HepG2 (cell line): ENCODE results near the gene STUB1. TPM values are rescaled to one million over a fixed set of nuclear protein-coding genes. Genes with fewer than 3 reads are reported as not detected.

Source experiments
- ATAC-seq: fragments of 200-7000 bp; cut with Tn5 transposase; 3 replicates; pipeline ENCODE4 v1.9.1; 2020; ENCODE audit warnings: mild to moderate bottlenecking, moderate library complexity
- BruUV-seq: library from RNA; stranded (reverse); fragments of 400-500 nt; replicated peaks from 2 replicates; lab custom pipeline; 2021; lab: Mats Ljungman, UMichigan
- CTCF ChIA-PET: fragments of 300-600 bp; formaldehyde crosslinking; extraction: SDS; loops from one replicate; lab custom pipeline; 2021; ENCODE audit warnings: low total read pairs, inconsistent platforms, low intra/inter-chr PET ratio; lab: Yijun Ruan, JAX
- POLR2A ChIA-PET: fragments of 350-600 bp; sonication (Branson Sonifier 250); formaldehyde crosslinking; loops from one replicate; lab custom pipeline; 2020; ENCODE audit warnings: antibody characterized with exemption, inconsistent platforms; lab: Yijun Ruan, JAX
- DNase-seq: peaks from one replicate; pipeline ENCODE4 v3.0.0-alpha.2; 2015; ENCODE audit warnings: low spot score
- FAIRE-seq: peaks from 3 replicates; lab custom pipeline; 2011; peaks lifted over from hg19 to GRCh38; lab: Jason Lieb, UNC
- H2AFZ ChIP-seq: one replicate; pipeline ENCODE4 v1.6.1; 2011; ENCODE audit warnings: low read length, inconsistent platforms
- H3K27ac ChIP-seq: fragments of 300-600 bp; 3 replicates; pipeline ENCODE4 v1.8.0; 2011; ENCODE audit warnings: mixed run types, mild to moderate bottlenecking, mixed read lengths, low read length, inconsistent platforms; ENCODE audit not compliant: insufficient read depth; ENCODE audit errors: extremely low read length
- H3K27me3 ChIP-seq, 2 experiments: fragments of 200-600 bp in 1 of 2; 2 replicates in 1 of 2; 3 replicates in 1 of 2; pipeline versions ENCODE4 v1.6.0 to v1.8.0; 2011; ENCODE audit warnings: low read length in 2 of 2, mild to moderate bottlenecking in 2 of 2, moderate library complexity in 2 of 2, inconsistent platforms in 1 of 2; ENCODE audit not compliant: insufficient read depth in 2 of 2, control insufficient read depth in 1 of 2
- H3K36me3 ChIP-seq, 2 experiments: fragments of 200-600 bp in 1 of 2; replicated peaks in 1 of 2; 2 replicates in 1 of 2; 3 replicates in 1 of 2; pipeline versions ENCODE4 v1.5.1 to v1.8.0; 2011; ENCODE audit warnings: low read length in 2 of 2, inconsistent platforms in 1 of 2; ENCODE audit not compliant: insufficient read depth in 2 of 2, control insufficient read depth in 1 of 2
- H3K4me1 ChIP-seq: 2 replicates; pipeline ENCODE4 v1.5.1; 2012; ENCODE audit warnings: low read length, inconsistent platforms; ENCODE audit not compliant: insufficient read depth
- H3K4me2 ChIP-seq: 2 replicates; pipeline ENCODE4 v1.6.0; 2011; ENCODE audit warnings: low read depth, low read length, inconsistent platforms
- H3K4me3 ChIP-seq, 3 experiments: fragments of 200-600 bp in 1 of 3; sonication (generic), shearing (Covaris generic) in 1 of 3; replicated peaks in 1 of 3; 2 replicates each; pipeline ENCODE4 v1.5.1; 2011 to 2016; ENCODE audit warnings: low read length in 3 of 3, inconsistent platforms in 2 of 3, low read depth in 2 of 3, mild to moderate bottlenecking in 2 of 3, control low read depth in 1 of 3, mixed read lengths in 1 of 3; ENCODE audit not compliant: insufficient read depth in 1 of 3
- H3K79me2 ChIP-seq: one replicate; pipeline ENCODE4 v1.6.1; 2011; ENCODE audit warnings: low read length, inconsistent platforms; ENCODE audit not compliant: insufficient read depth
- H3K9ac ChIP-seq: 2 replicates; pipeline ENCODE4 v1.6.0; 2011; ENCODE audit warnings: mild to moderate bottlenecking, low read depth, low read length, inconsistent platforms; ENCODE audit not compliant: insufficient read depth
- H3K9me3 ChIP-seq: 2 replicates; pipeline ENCODE4 v1.5.1; 2012; ENCODE audit warnings: mild to moderate bottlenecking, low read length
- H4K20me1 ChIP-seq: 2 replicates; pipeline ENCODE4 v1.6.0; 2011; ENCODE audit warnings: inconsistent platforms, mild to moderate bottlenecking, low read length, moderate library complexity; ENCODE audit not compliant: insufficient read depth
- AGO1 ChIP-seq: fragments of 200-400 bp; formaldehyde crosslinking; IDR thresholded peaks from 2 replicates; pipeline ENCODE4 v1.6.1; 2017; ENCODE audit warnings: mild to moderate bottlenecking, low read depth, low read length, moderate library complexity; ENCODE audit not compliant: poor library complexity, severe bottlenecking
- AGO2 ChIP-seq: fragments of 200-400 bp; formaldehyde crosslinking; optimal IDR thresholded peaks from 2 replicates; pipeline ENCODE3; 2017; ENCODE audit warnings: mild to moderate bottlenecking, low read depth, low read length, moderate library complexity
- FOXO4 ChIP-seq: sonication (generic); formaldehyde crosslinking; conservative IDR thresholded peaks from 2 replicates; pipeline ENCODE4 v1.8.1; 2023; ENCODE audit warnings: missing genetic modification reagents
- KDM5A ChIP-seq: fragments of 200-600 bp; sonication (generic); IDR thresholded peaks from 2 replicates; pipeline ENCODE4 v1.7.0; 2018; ENCODE audit warnings: antibody characterized with exemption, mild to moderate bottlenecking, low read length, borderline replicate concordance
- KLF9 ChIP-seq: IDR thresholded peaks from 2 replicates; pipeline ENCODE4 v1.6.1; 2016; ENCODE audit warnings: low read depth
- KMT2A ChIP-seq: sonication (generic); formaldehyde crosslinking; IDR thresholded peaks from 2 replicates; pipeline ENCODE4 v1.4.0; 2020; ENCODE audit warnings: missing genetic modification reagents
- NFYB ChIP-seq: sonication (generic); formaldehyde crosslinking; IDR thresholded peaks from 2 replicates; pipeline ENCODE4 v1.4.0; 2020; ENCODE audit warnings: missing genetic modification reagents
- RBFOX2 ChIP-seq: fragments of 200-400 bp; formaldehyde crosslinking; IDR thresholded peaks from 2 replicates; pipeline ENCODE4 v1.6.1; 2017; ENCODE audit warnings: low read depth, mild to moderate bottlenecking, low read length
- SMARCC2 ChIP-seq: fragments of 450-650 bp; IDR thresholded peaks from 2 replicates; pipeline ENCODE4 v1.6.1; 2017; ENCODE audit warnings: antibody characterized with exemption, mild to moderate bottlenecking
- SP140L ChIP-seq: sonication (generic); formaldehyde crosslinking; IDR thresholded peaks from 2 replicates; pipeline ENCODE4 v1.4.0; 2020; ENCODE audit warnings: missing genetic modification reagents, borderline replicate concordance
- ZC3H13 ChIP-seq: sonication (generic); formaldehyde crosslinking; IDR thresholded peaks from 2 replicates; pipeline ENCODE4 v1.8.1; 2023; ENCODE audit warnings: mild to moderate bottlenecking, missing genetic modification reagents, moderate library complexity
- ZNF33B ChIP-seq: sonication (generic); formaldehyde crosslinking; IDR thresholded peaks from 2 replicates; pipeline ENCODE4 v1.5.1; 2020; ENCODE audit warnings: mild to moderate bottlenecking, missing genetic modification reagents
- ZSCAN12 ChIP-seq: sonication (generic); formaldehyde crosslinking; IDR thresholded peaks from 2 replicates; pipeline ENCODE4 v1.9.0; 2021; ENCODE audit warnings: mild to moderate bottlenecking, missing genetic modification reagents
- WGBS: methylation state at CpG from one replicate; pipeline ENCODE4 v1.1.6; 2017; ENCODE audit warnings: low lambda C conversion rate; 5-methylcytosine and 5-hydroxymethylcytosine counted together
- in situ Hi-C: cut with HindIII; loops from 2 replicates; pipeline ENCODE4 v1.10.0; 2017; ENCODE audit warnings: low pct_unique_long_range_greater_than_20kb; ENCODE audit not compliant: extremely low pct_ligation_motif_present
- intact Hi-C: fragments of 100-400 bp; cut with micrococcal nuclease; formaldehyde crosslinking; loops from one replicate; pipeline ENCODE4 v1.10.0; 2022; ENCODE audit not compliant: unreplicated experiment
- polyA plus RNA-seq, 8 experiments: library from polyadenylated mRNA; depleted of rRNA in 3 of 8; stranded (reverse) in 7 of 8; unstranded in 1 of 8; fragments of >200 nt; fragmentation: Illumina TruSeq in 4 of 8; extraction: Trizol in 4 of 8; gene quantifications; 2 replicates each; pipeline versions ENCODE4 v1.2.1 to v1.2.3, GENCODE V29; 2011 to 2016; ENCODE audit warnings: low read depth in 4 of 8, missing spikeins in 1 of 8, mixed read lengths in 1 of 8; ENCODE audit not compliant: insufficient read depth in 1 of 8
- total RNA-seq, 5 experiments: library from RNA; depleted of rRNA; stranded (reverse); fragments of >200 nt; fragmentation: Illumina TruSeq; extraction: Trizol; gene quantifications; 2 replicates each; pipeline ENCODE4 v1.2.3, GENCODE V29; 2016; ENCODE audit warnings: low read depth in 1 of 5

STUB1 gene
- total and polyA plus RNA-seq, 2 of the 13 experiments (the other 11 are each of a cell fraction or from before 2014, with no cell fraction given), result 52.9 to 78.2 TPM

- TF ChIP-seq KDM5A, result no peak
- peak; percentile 62 for TF ChIP-seq RBFOX2
- TF ChIP-seq KLF9 (CRISPR knock-in tag), result no peak
- TF ChIP-seq SMARCC2, result no peak
- TF ChIP-seq SP140L, result no peak
- TF ChIP-seq FOXO4, result no peak
- no peak for TF ChIP-seq KMT2A (CRISPR knock-in tag)
- peak; percentile 26; the same call in 1 of the 2 replicates for TF ChIP-seq ZC3H13 (CRISPR knock-in tag)
Measured at GRCh38 chr16:686459-687260, 6.5 kb downstream of the STUB1 start (continued).

GRCh38 chr16:687499-687898, 7.3 kb downstream of the STUB1 start:
- DNase-seq, result no peak
- ChIA-PET POLR2A (no interaction called here), CTCF (no interaction called here)

More at GRCh38 chr16:687499-687898, 7.3 kb downstream of the STUB1 start:
- H3K4me1 ChIP-seq, result peaks cover 19% of the 10 kb centered on the region
- 100% methylated on average over 10 of the region's 19 CpGs for WGBS
- H3K4me3 ChIP-seq, result no peak overlapping the region
- peaks cover 2% of the 10 kb centered on the region for H3K79me2 ChIP-seq
- no peak overlapping the region for H3K4me2 ChIP-seq
- H3K36me3 ChIP-seq, result peaks cover 8% of the 10 kb centered on the region in 2 experiments; a peak in 3 of 5 replicates
- no peak overlapping the region for H3K27ac ChIP-seq
- ATAC-seq (no peak), FAIRE-seq (no peak)
- H4K20me1 ChIP-seq, result no peaks in the 10 kb centered on the region
- H3K9ac ChIP-seq, result no peak overlapping the region
- in situ Hi-C loops, result no loop called here
- no peaks in the 10 kb centered on the region for H3K9me3 ChIP-seq
- no TSS peak for BruUV-seq
- intact Hi-C loops, result no loop called here
- peaks cover 0 to 3% of the 10 kb centered on the region in 2 experiments; a peak in 1 of 5 replicates for H3K27me3 ChIP-seq
- no peak overlapping the region for H2AFZ ChIP-seq
- TF ChIP-seq ZSCAN12 (CRISPR knock-in tag), result no peak
- TF ChIP-seq AGO1, result peak; percentile 60
- peak; percentile 44 for TF ChIP-seq AGO2
- no peak for TF ChIP-seq ZNF33B
- no peak for TF ChIP-seq NFYB (CRISPR knock-in tag)
